Left kidney (tissue), 8 donors: Measurements from ENCODE around the gene CXCR3. TPM values are rescaled to one million over a fixed set of nuclear protein-coding genes. Genes with fewer than 3 reads are reported as not detected.
A peak's percentile ranks its signal among the peaks of the same experiment; 100 is the strongest.
"Not testable (repeated sequence)": the region's sequence is repeated elsewhere in the genome, so short reads cannot be mapped to it uniquely, and the experiment has no call there.

Source experiments
- DNase-seq: peaks from one replicate; pipeline ENCODE4 v3.0.0-alpha.2; 2013
- long read RNA-seq, 8 donors: transcript quantifications; one replicate each; lab custom pipeline, GENCODE V29; 2026
- polyA plus RNA-seq: library from polyadenylated mRNA; unstranded; fragments of 120-200 nt; gene quantifications from one replicate; pipeline ENCODE4 v1.2.1, GENCODE V29; 2013; ENCODE audit not compliant: insufficient read length

CXCR3 gene
- 0.17 TPM for polyA plus RNA-seq
- long read RNA-seq, donor 1 = 0 reads
- long read RNA-seq, donor 2 = 0 reads
- long read RNA-seq, donor 3 = 0 reads
- long read RNA-seq, donor 4 = 0 reads
- long read RNA-seq, donor 5 = 0 reads
- long read RNA-seq, donor 6 = 0 reads
- long read RNA-seq, donor 7 = 0 reads
- long read RNA-seq, donor 8 = 0 reads

- DNase-seq = no peak
Measured at GRCh38 chrX:71618303-71618721, at the start of gene CXCR3. CXCR3 (minus strand) TSS chrX:71618511; CDS start chrX:71618449, 62 bp downstream.

GRCh38 chrX:71667328-71668247 is 49.3 kb upstream of the CXCR3 start, which contains the start of gene LOC101059915:
LOC101059915 (plus strand) TSS chrX:71667546.
- no peak for DNase-seq

GRCh38 chrX:71666240-71667223 is 48.2 kb upstream of the CXCR3 start:
- no peak for DNase-seq

GRCh38 chrX:71665747-71666146 is 47.4 kb upstream of the CXCR3 start:
- DNase-seq = no peak

GRCh38 chrX:71664889-71665491 is 46.7 kb upstream of the CXCR3 start:
- DNase-seq = no peak

GRCh38 chrX:71664202-71664601 is 45.9 kb upstream of the CXCR3 start:
- not testable (repeated sequence) for DNase-seq

GRCh38 chrX:71663238-71663637 is 44.9 kb upstream of the CXCR3 start:
- DNase-seq = not testable (repeated sequence)

GRCh38 chrX:71662654-71663053 is 44.3 kb upstream of the CXCR3 start:
- not testable (repeated sequence) for DNase-seq

- DNase-seq = no peak
Measured at GRCh38 chrX:71661919-71662318, 43.6 kb upstream of the CXCR3 start.

- DNase-seq = no peak
Measured at GRCh38 chrX:71660562-71661416, 42.5 kb upstream of the CXCR3 start.

GRCh38 chrX:71659959-71660358 is 41.6 kb upstream of the CXCR3 start:
- DNase-seq = no peak

- DNase-seq = no peak
Measured at GRCh38 chrX:71659342-71659741, 41.0 kb upstream of the CXCR3 start.

- no peak for DNase-seq
Measured at GRCh38 chrX:71657267-71657666, 39.0 kb upstream of the CXCR3 start.

- no peak for DNase-seq
Measured at GRCh38 chrX:71653344-71653743, 35.0 kb upstream of the CXCR3 start.

GRCh38 chrX:71652405-71652804 is 34.1 kb upstream of the CXCR3 start:
- peak; percentile 44 for DNase-seq

GRCh38 chrX:71650333-71650969 is 32.1 kb upstream of the CXCR3 start:
- no peak for DNase-seq

- not testable (repeated sequence) for DNase-seq
Measured at GRCh38 chrX:71644406-71644805, 26.1 kb upstream of the CXCR3 start.

- DNase-seq = no peak
Measured at GRCh38 chrX:71640002-71640401, 21.7 kb upstream of the CXCR3 start.

- DNase-seq = no peak
Measured at GRCh38 chrX:71638409-71638808, 20.1 kb upstream of the CXCR3 start.

GRCh38 chrX:71637848-71638247 is 19.5 kb upstream of the CXCR3 start:
- DNase-seq = no peak
